PC-3 (cell line): Measurements from ENCODE around the gene ECSIT. TPM values are rescaled to one million over a fixed set of nuclear protein-coding genes. Genes with fewer than 3 reads are reported as not detected.
"Not testable (repeated sequence)": the region's sequence is repeated elsewhere in the genome, so short reads cannot be mapped to it uniquely, and the experiment has no call there.

ENCODE experiments used
- ATAC-seq: fragments of 200-7000 bp; cut with Tn5 transposase; 2 replicates; pipeline ENCODE4 v1.9.1; 2020; ENCODE audit warnings: mild to moderate bottlenecking, moderate library complexity
- BruUV-seq: library from RNA; stranded (reverse); fragments of 400-500 nt; replicated peaks from 2 replicates; lab custom pipeline; 2021; lab: Mats Ljungman, UMichigan
- CTCF ChIA-PET: fragments of 300-600 bp; sonication (Branson Sonifier 250); formaldehyde crosslinking; loops from one replicate; lab custom pipeline; 2022; ENCODE audit warnings: antibody characterized with exemption; lab: Charles Lee
- POLR2A ChIA-PET: fragments of 300-600 bp; sonication (Branson Sonifier 250); formaldehyde crosslinking; loops from one replicate; lab custom pipeline; 2022; ENCODE audit warnings: antibody characterized with exemption; ENCODE audit not compliant: unreplicated experiment; lab: Charles Lee
- DNase-seq: peaks from one replicate; pipeline ENCODE4 v3.0.0-alpha.2; 2015
- H2AFZ ChIP-seq: fragments of 300-600 bp; sonication (generic); 2 replicates; pipeline ENCODE4 v1.6.0; 2016; ENCODE audit warnings: antibody characterized with exemption, low read length
- H3F3A ChIP-seq: fragments of 300-600 bp; sonication (generic); one replicate; pipeline ENCODE4 v1.6.0; 2017; ENCODE audit warnings: antibody characterized with exemption, low read length, control low read depth, mild to moderate bottlenecking; ENCODE audit not compliant: unreplicated experiment
- H3K27ac ChIP-seq: fragments of 300-600 bp; sonication (generic); 2 replicates; pipeline ENCODE4 v1.5.1; 2016; ENCODE audit warnings: mild to moderate bottlenecking, low read length
- H3K27me3 ChIP-seq: fragments of 300-600 bp; sonication (generic); 2 replicates; pipeline ENCODE4 v1.6.1; 2016; ENCODE audit warnings: low read length, mixed read lengths
- H3K36me3 ChIP-seq: fragments of 300-600 bp; sonication (generic); 2 replicates; pipeline ENCODE4 v1.6.1; 2016; ENCODE audit warnings: low read depth, mixed run types, low read length, mixed read lengths
- H3K4me1 ChIP-seq: fragments of 300-600 bp; sonication (generic); 2 replicates; pipeline ENCODE4 v1.5.1; 2016; ENCODE audit warnings: low read length; ENCODE audit not compliant: insufficient read depth
- H3K4me2 ChIP-seq: fragments of 300-600 bp; sonication (generic); 2 replicates; pipeline ENCODE4 v1.6.0; 2016; ENCODE audit warnings: low read length
- H3K4me3 ChIP-seq: fragments of 300-600 bp; sonication (generic); 2 replicates; pipeline ENCODE4 v1.5.1; 2016; ENCODE audit warnings: mild to moderate bottlenecking, low read length, mixed read lengths
- H3K79me2 ChIP-seq: fragments of 300-600 bp; sonication (generic); 2 replicates; pipeline ENCODE4 v1.6.1; 2017; ENCODE audit warnings: low read length, mixed read lengths
- H3K9ac ChIP-seq: fragments of 300-600 bp; sonication (generic); 2 replicates; pipeline ENCODE4 v1.6.0; 2016; ENCODE audit warnings: mild to moderate bottlenecking, low read length
- H3K9me2 ChIP-seq: fragments of 300-600 bp; sonication (generic); replicated peaks from 2 replicates; pipeline ENCODE4 v1.6.1; 2016; ENCODE audit warnings: mixed run types, low read length, mixed read lengths
- H3K9me3 ChIP-seq: fragments of 300-600 bp; sonication (generic); 2 replicates; pipeline ENCODE4 v1.6.1; 2016; ENCODE audit warnings: low read length, mixed read lengths
- H4K20me1 ChIP-seq: fragments of 300-600 bp; sonication (generic); 2 replicates; pipeline ENCODE4 v1.6.1; 2016; ENCODE audit warnings: low read length, mixed read lengths
- CTCF ChIP-seq: fragments of 300-600 bp; sonication (generic); conservative IDR thresholded peaks from 2 replicates; pipeline ENCODE4 v1.5.1; 2017; ENCODE audit warnings: antibody characterized with exemption, low read depth, mild to moderate bottlenecking, low read length
- EZH2 ChIP-seq: fragments of 300-600 bp; sonication (generic); IDR thresholded peaks from one replicate; pipeline ENCODE4 v1.6.1; 2017; ENCODE audit warnings: antibody characterized with exemption, mild to moderate bottlenecking, low read length; ENCODE audit not compliant: unreplicated experiment
- EZH2phosphoT487 ChIP-seq: fragments of 300-600 bp; sonication (generic); IDR thresholded peaks from 2 replicates; pipeline ENCODE4 v1.6.1; 2018; ENCODE audit warnings: mild to moderate bottlenecking, antibody characterized with exemption, low read length, borderline replicate concordance
- intact Hi-C: fragments of 100-400 bp; cut with micrococcal nuclease; formaldehyde crosslinking; loops from 2 replicates; pipeline ENCODE4 v1.9.0; 2023
- total RNA-seq: library from RNA; depleted of rRNA; stranded (reverse); fragments of >200 nt; gene quantifications from 2 replicates; pipeline ENCODE4 v1.2.3, GENCODE V29; 2014

Gene ECSIT
- total RNA-seq, 1 experiment from 2014 or later, result 126 TPM

GRCh38 chr19:11473725-11474124 lies 55.2 kb downstream of the ECSIT start:
- Histone ChIP-seq H3K36me3 (no peaks in the 10 kb centered on the region), H3K27me3 (no peaks in the 10 kb centered on the region), H3K27ac (no peak overlapping the region), H2AFZ (no peak overlapping the region), H3K9me2 (no peaks in the 10 kb centered on the region), H3K9ac (no peak overlapping the region), H3K79me2 (no peaks in the 10 kb centered on the region), H3K9me3 (no peaks in the 10 kb centered on the region), H4K20me1 (no peaks in the 10 kb centered on the region), H3K4me3 (no peak overlapping the region), H3F3A (no peaks in the 10 kb centered on the region), H3K4me1 (no peaks in the 10 kb centered on the region), H3K4me2 (no peak overlapping the region)
- TF ChIP-seq EZH2, result no peak
- TF ChIP-seq CTCF, result no peak
- TF ChIP-seq EZH2phosphoT487, result no peak
- no TSS peak for BruUV-seq
- ChIA-PET CTCF (no interaction called here), POLR2A (no interaction called here)
- ATAC-seq, result no peak
- intact Hi-C loops, result no loop called here
- no peak for DNase-seq

GRCh38 chr19:11468266-11468845 lies 60.6 kb downstream of the ECSIT start:
- CTCF ChIA-PET, intact Hi-C loops, H3K4me1 ChIP-seq, H3K79me2 ChIP-seq, H3K4me2 ChIP-seq, ATAC-seq, BruUV-seq, H2AFZ ChIP-seq, H3K36me3 ChIP-seq, DNase-seq, H3K9me2 ChIP-seq, H3F3A ChIP-seq, H3K27me3 ChIP-seq, H3K4me3 ChIP-seq, H3K9me3 ChIP-seq, H4K20me1 ChIP-seq, H3K27ac ChIP-seq, H3K9ac ChIP-seq: not testable (repeated sequence)
- POLR2A ChIA-PET, result interaction anchor here (0.7 kb wide), 1 partner anchor 9 kb away, joined by 6 read pairs; no protein-coding TSS in a partner anchor

- Histone ChIP-seq H3K27ac (no peak overlapping the region), H2AFZ (no peak overlapping the region), H3K9me2 (no peaks in the 10 kb centered on the region), H3K4me3 (no peak overlapping the region), H3K4me2 (no peak overlapping the region), H4K20me1 (no peaks in the 10 kb centered on the region), H3K27me3 (no peaks in the 10 kb centered on the region), H3K36me3 (no peaks in the 10 kb centered on the region), H3F3A (no peaks in the 10 kb centered on the region), H3K9me3 (no peaks in the 10 kb centered on the region), H3K4me1 (no peaks in the 10 kb centered on the region), H3K79me2 (no peaks in the 10 kb centered on the region), H3K9ac (no peak overlapping the region)
- ATAC-seq (no peak), DNase-seq (no peak)
- TF ChIP-seq EZH2phosphoT487 (no peak), CTCF (no peak), EZH2 (no peak)
- intact Hi-C loops, result no loop called here
- CTCF ChIA-PET, result no interaction called here
- POLR2A ChIA-PET, result no interaction called here
- no TSS peak for BruUV-seq
These were observed 63.3 kb downstream of the ECSIT start for GRCh38 chr19:11465600-11465999.
